Breast epithelium (tissue), 4 donors: Measurements from ENCODE around the gene MYH9. TPM values are rescaled to one million over a fixed set of nuclear protein-coding genes. Genes with fewer than 3 reads are reported as not detected.
A peak's percentile ranks its signal among the peaks of the same experiment; 100 is the strongest.

Experiments used
- DNase-seq, 2 donors: peaks; one replicate each; pipeline ENCODE4 v3.0.0-alpha.2; 2019; ENCODE audit warnings: low spot score in 2 of 2
- H3K27ac ChIP-seq, 2 donors: fragments of 200-600 bp; sonication (generic) in 1 of 2; one replicate each; pipeline ENCODE4 v1.5.1; 2016 to 2019; ENCODE audit warnings: mild to moderate bottlenecking in 1 of 2
- H3K27me3 ChIP-seq, 2 donors: fragments of 200-600 bp; sonication (generic) in 1 of 2; one replicate each; pipeline versions ENCODE4 v1.5.1 to v1.6.0; 2017 to 2019; ENCODE audit warnings: control low read depth in 1 of 2, mild to moderate bottlenecking in 1 of 2
- H3K36me3 ChIP-seq: fragments of 200-600 bp; one replicate; pipeline ENCODE4 v1.5.1; 2019
- H3K4me1 ChIP-seq, 2 donors: fragments of 200-600 bp; sonication (generic); one replicate each; pipeline ENCODE4 v1.5.1; 2016 to 2019; ENCODE audit warnings: control low read depth in 1 of 2
- H3K4me3 ChIP-seq, 3 donors: fragments of 200-600 bp; sonication (generic); 1 replicate in 2 of 3; 2 replicates in 1 of 3; pipeline ENCODE4 v1.5.1; 2016 to 2019; ENCODE audit warnings: mild to moderate bottlenecking in 3 of 3, moderate library complexity in 2 of 3
- H3K9me3 ChIP-seq, 2 donors: fragments of 200-600 bp; sonication (generic) in 1 of 2; one replicate each; pipeline ENCODE4 v1.5.1; 2016 to 2019; ENCODE audit warnings: control low read depth in 1 of 2
- POLR2A ChIP-seq: fragments of 450-650 bp; IDR thresholded peaks from one replicate; pipeline ENCODE4 v1.6.1; 2016; ENCODE audit warnings: antibody characterized with exemption, mild to moderate bottlenecking, moderate library complexity
- POLR2AphosphoS5 ChIP-seq, 3 donors: sonication (generic); formaldehyde crosslinking; IDR thresholded peaks; one replicate each; pipeline ENCODE4 v1.6.1; 2017; ENCODE audit warnings: antibody characterized with exemption in 3 of 3
- intact Hi-C: fragments of 100-400 bp; cut with DNase I; formaldehyde crosslinking; loops from one replicate; pipeline ENCODE4 v1.15.1; 2023; ENCODE audit warnings: low total_unique reads
- total RNA-seq, 3 donors: library from RNA; depleted of rRNA; stranded (reverse); fragments of >200 nt; gene quantifications; one replicate each; pipeline ENCODE4 v1.1.0, GENCODE V29; 2016
- TF ChIP-seq, protein P1 (sequence below), 3 donors: fragments of 450-650 bp; IDR thresholded peaks; one replicate each; pipeline ENCODE4 v1.5.1; 2016 to 2017; ENCODE audit warnings: antibody characterized with exemption in 3 of 3, mild to moderate bottlenecking in 3 of 3, moderate library complexity in 3 of 3

MYH9 gene
- total RNA-seq, 3 donors from 2014 or later, result 169 to 392 (median 268) TPM

DNA sequence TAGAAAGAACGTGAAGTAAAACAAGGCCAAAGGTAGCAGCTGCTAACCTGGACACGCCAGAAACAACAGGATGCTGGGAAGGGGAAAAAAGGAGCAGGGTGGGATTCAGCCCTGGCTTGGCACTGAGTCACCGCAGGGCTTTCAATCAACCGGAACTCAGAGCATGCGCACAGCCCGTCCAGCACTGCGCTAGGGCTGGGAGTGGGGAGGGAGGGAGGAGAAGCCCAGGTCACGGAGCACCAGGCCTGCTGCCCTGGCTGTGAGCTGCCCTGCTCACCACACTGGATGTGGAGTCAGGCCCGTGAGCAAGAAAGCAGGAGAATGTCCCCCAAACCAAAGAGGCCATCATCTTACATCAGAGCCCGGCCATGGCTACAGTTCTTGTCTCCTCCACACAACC lies 83.3 kb downstream of the MYH9 start:
- peak overlapping the region; percentile 52 to 53 for H3K27ac ChIP-seq
- H3K4me1 ChIP-seq, result no peaks in the 10 kb centered on the region
- TF ChIP-seq, protein P1, sequence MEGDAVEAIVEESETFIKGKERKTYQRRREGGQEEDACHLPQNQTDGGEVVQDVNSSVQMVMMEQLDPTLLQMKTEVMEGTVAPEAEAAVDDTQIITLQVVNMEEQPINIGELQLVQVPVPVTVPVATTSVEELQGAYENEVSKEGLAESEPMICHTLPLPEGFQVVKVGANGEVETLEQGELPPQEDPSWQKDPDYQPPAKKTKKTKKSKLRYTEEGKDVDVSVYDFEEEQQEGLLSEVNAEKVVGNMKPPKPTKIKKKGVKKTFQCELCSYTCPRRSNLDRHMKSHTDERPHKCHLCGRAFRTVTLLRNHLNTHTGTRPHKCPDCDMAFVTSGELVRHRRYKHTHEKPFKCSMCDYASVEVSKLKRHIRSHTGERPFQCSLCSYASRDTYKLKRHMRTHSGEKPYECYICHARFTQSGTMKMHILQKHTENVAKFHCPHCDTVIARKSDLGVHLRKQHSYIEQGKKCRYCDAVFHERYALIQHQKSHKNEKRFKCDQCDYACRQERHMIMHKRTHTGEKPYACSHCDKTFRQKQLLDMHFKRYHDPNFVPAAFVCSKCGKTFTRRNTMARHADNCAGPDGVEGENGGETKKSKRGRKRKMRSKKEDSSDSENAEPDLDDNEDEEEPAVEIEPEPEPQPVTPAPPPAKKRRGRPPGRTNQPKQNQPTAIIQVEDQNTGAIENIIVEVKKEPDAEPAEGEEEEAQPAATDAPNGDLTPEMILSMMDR (IDR thresholded peaks at IDR 0.05), result no peak
- TF ChIP-seq POLR2AphosphoS5 (IDR thresholded peaks at IDR 0.05), result no peak
- no peak for TF ChIP-seq POLR2A
- H3K4me3 ChIP-seq, result no peak overlapping the region
- no peak for DNase-seq
- H3K27me3 ChIP-seq, result no peaks in the 10 kb centered on the region
- no peaks in the 10 kb centered on the region for H3K9me3 ChIP-seq
- peaks cover 20% of the 10 kb centered on the region for H3K36me3 ChIP-seq
- intact Hi-C loops, result no loop called here

DNA sequence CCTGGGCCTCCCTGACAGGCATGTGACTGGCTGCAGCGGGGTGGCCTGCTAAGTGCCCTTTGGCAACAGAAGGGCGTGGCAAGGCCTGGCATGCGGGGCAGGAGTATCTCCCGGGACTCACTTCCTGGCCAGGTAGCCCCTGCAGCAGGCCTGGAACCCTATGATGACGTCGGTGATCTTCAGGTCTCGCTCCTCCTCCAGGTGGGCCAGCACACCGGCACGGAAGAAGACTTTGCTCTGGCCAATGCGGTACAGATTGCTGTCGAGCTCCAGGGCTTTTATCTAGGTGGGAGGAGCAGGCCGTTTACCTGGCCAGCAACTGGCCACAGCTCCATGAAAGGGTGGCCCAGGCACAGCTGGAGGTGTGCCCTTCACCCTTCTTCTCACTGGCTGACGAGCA lies 83.9 kb downstream of the MYH9 start:
- H3K27ac ChIP-seq, result peak overlapping the region; percentile 52 to 53
- intact Hi-C loops, result no loop called here
- no peaks in the 10 kb centered on the region for H3K27me3 ChIP-seq
- no peaks in the 10 kb centered on the region for H3K4me1 ChIP-seq
- no peak for TF ChIP-seq POLR2A
- TF ChIP-seq POLR2AphosphoS5 (IDR thresholded peaks at IDR 0.05), result no peak
- TF ChIP-seq, protein P1 (IDR thresholded peaks at IDR 0.05), result no peak
- no peaks in the 10 kb centered on the region for H3K9me3 ChIP-seq
- peaks cover 19% of the 10 kb centered on the region for H3K36me3 ChIP-seq
- no peak for DNase-seq
- H3K4me3 ChIP-seq, result no peak overlapping the region

DNA sequence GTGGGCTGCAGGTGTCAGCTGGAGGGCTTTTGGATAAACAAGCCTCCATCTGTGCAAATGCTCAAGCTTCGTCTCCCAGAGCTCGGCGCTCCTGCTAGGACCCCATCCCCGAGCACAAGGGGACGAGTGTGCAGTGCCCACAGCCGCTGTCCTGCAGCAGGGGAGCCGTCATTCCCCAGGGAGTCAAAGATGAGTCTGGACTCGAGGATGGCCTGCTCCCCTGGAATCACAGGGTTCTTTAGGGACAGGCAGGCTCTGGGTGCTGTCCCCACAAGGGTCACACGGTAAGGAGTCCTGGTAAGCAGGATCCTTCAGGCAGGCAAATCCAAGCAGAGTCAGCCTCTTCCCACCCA lies 84.7 kb downstream of the MYH9 start:
- intact Hi-C loops, result no loop called here
- TF ChIP-seq, protein P1 (IDR thresholded peaks at IDR 0.05), result no peak
- TF ChIP-seq POLR2AphosphoS5 (IDR thresholded peaks at IDR 0.05) (no peak), POLR2A (no peak)
- no peak for DNase-seq
- Histone ChIP-seq H3K9me3 (no peaks in the 10 kb centered on the region), H3K4me1 (no peaks in the 10 kb centered on the region), H3K36me3 (peaks cover 16% of the 10 kb centered on the region), H3K27me3 (no peaks in the 10 kb centered on the region), H3K27ac (peak overlapping the region; percentile 36 to 43), H3K4me3 (no peak overlapping the region)

DNA sequence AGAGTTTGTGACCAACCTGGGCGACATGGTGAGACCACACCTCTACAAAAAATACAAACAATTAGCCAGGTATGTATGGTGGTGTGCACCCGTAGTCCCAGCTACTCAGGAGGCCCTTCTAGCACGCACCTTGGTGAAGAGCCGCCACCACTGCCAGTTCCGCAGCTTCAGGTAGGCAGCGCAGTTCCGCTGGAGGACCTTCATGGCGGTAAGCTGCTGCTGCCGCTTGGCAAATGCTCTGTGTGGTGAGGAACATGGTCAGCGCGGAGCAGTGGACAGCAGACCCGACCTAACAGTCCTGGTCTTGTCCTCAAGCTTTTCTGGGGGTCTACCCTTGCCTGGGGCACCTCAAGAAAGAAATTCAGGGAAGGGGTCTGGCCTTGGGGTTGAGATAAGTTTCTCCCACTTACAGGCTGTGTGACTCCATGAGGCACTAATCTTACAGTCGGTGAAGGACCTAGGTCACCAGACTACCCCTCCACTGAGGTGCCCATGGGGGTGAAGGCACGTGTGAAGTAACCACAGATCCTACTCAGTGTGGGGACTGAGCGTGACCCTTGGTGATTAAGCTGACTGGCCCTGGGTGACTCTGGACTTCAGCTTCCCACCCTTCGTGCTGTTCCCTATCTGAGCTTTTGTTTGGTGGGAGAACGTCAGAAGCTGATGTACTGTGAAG lies 85.2 kb downstream of the MYH9 start:
- intact Hi-C loops, result no loop called here
- no peak for DNase-seq
- Histone ChIP-seq H3K4me1 (no peaks in the 10 kb centered on the region), H3K27me3 (no peaks in the 10 kb centered on the region), H3K36me3 (peaks cover 16% of the 10 kb centered on the region), H3K4me3 (no peak overlapping the region), H3K27ac (peak overlapping the region; percentile 36 to 43), H3K9me3 (no peaks in the 10 kb centered on the region)
- TF ChIP-seq, protein P1 (IDR thresholded peaks at IDR 0.05), result no peak
- peak in 1 of 3 donors; percentile 27 for TF ChIP-seq POLR2AphosphoS5 (IDR thresholded peaks at IDR 0.05)

DNA sequence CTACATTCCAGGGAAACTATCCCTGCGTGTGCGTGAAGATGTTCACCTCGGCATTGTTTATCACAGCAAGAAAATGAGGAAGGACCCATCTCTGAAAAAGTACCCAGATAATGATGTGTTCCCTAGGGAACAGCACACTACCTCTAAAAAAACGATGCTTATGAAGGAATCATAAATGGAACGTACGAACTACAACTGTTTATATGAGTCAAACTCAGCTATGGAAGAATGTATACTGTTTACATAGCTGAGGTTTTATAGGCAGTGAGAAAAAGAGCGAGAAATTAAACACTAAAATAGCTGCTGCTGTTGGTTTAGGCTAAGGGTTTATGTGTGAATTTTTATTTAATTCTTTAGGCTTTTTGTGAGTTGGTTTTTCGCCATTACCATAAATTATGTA lies 85.9 kb downstream of the MYH9 start:
- H3K36me3 ChIP-seq, result peaks cover 20% of the 10 kb centered on the region
- no peak for DNase-seq
- peak overlapping the region; percentile 36 to 50 for H3K27ac ChIP-seq
- no peak for TF ChIP-seq POLR2A
- no peak for TF ChIP-seq POLR2AphosphoS5 (IDR thresholded peaks at IDR 0.05)
- TF ChIP-seq, protein P1 (IDR thresholded peaks at IDR 0.05), result no peak
- no peaks in the 10 kb centered on the region for H3K27me3 ChIP-seq
- H3K9me3 ChIP-seq, result no peaks in the 10 kb centered on the region
- no peaks in the 10 kb centered on the region for H3K4me1 ChIP-seq
- intact Hi-C loops, result no loop called here
- H3K4me3 ChIP-seq, result no peak overlapping the region
